ENCODE data around the gene CDCA4. TPM values are rescaled to one million over a fixed set of nuclear protein-coding genes. Genes with fewer than 3 reads are reported as not detected.
"Not testable (repeated sequence)": the region's sequence is repeated elsewhere in the genome, so short reads cannot be mapped to it uniquely, and the experiment has no call there.

Gene CDCA4
- total RNA-seq, 1 experiment from 2014 or later = 98.0 TPM

- Histone ChIP-seq H3K4me3 (no peak overlapping the region), H3K27me3 (no peaks in the 10 kb centered on the region), H3K9me3 (replicated peaks) (no peaks in the 10 kb centered on the region), H3K4me1 (peaks cover 3% of the 10 kb centered on the region; the same call in 1 of the 2 replicates), H3K36me3 (no peaks in the 10 kb centered on the region), H3K27ac (no peak overlapping the region)
- DNase-seq = no peak
Observed at GRCh38 chr14:105049753-105050550, 29.1 kb upstream of the CDCA4 start.

GRCh38 chr14:105047283-105048016, 26.6 kb upstream of the CDCA4 start:
- Histone ChIP-seq H3K9me3 (replicated peaks) (no peaks in the 10 kb centered on the region), H3K36me3 (no peaks in the 10 kb centered on the region), H3K27ac (no peak overlapping the region), H3K27me3 (no peaks in the 10 kb centered on the region), H3K4me3 (no peak overlapping the region), H3K4me1 (peaks cover 3% of the 10 kb centered on the region; the same call in 1 of the 2 replicates)
- no peak for DNase-seq

GRCh38 chr14:105046891-105047282, 26.0 kb upstream of the CDCA4 start:
- H3K36me3 ChIP-seq = no peaks in the 10 kb centered on the region
- no peaks in the 10 kb centered on the region for H3K9me3 ChIP-seq (replicated peaks)
- H3K27ac ChIP-seq = no peak overlapping the region
- DNase-seq = no peak
- peaks cover 3% of the 10 kb centered on the region; the same call in 1 of the 2 replicates for H3K4me1 ChIP-seq
- H3K27me3 ChIP-seq = no peaks in the 10 kb centered on the region
- H3K4me3 ChIP-seq = no peak overlapping the region

GRCh38 chr14:105045710-105046326, 24.9 kb upstream of the CDCA4 start:
- Histone ChIP-seq H3K4me1 (peaks cover 3% of the 10 kb centered on the region; the same call in 1 of the 2 replicates), H3K4me3 (no peak overlapping the region), H3K27me3 (no peaks in the 10 kb centered on the region), H3K9me3 (replicated peaks) (no peaks in the 10 kb centered on the region), H3K36me3 (no peaks in the 10 kb centered on the region), H3K27ac (no peak overlapping the region)
- peak; percentile 84 to 92 for DNase-seq

- Histone ChIP-seq H3K4me1 (no peaks in the 10 kb centered on the region), H3K36me3 (no peaks in the 10 kb centered on the region), H3K27ac (no peak overlapping the region), H3K4me3 (no peak overlapping the region), H3K9me3 (replicated peaks) (no peaks in the 10 kb centered on the region), H3K27me3 (no peaks in the 10 kb centered on the region)
- DNase-seq = no peak
Observed at GRCh38 chr14:105043641-105044040, 22.8 kb upstream of the CDCA4 start.

GRCh38 chr14:105042813-105043212, 21.9 kb upstream of the CDCA4 start:
- Histone ChIP-seq H3K4me3 (no peak overlapping the region), H3K27ac (no peak overlapping the region), H3K9me3 (replicated peaks) (no peaks in the 10 kb centered on the region), H3K27me3 (no peaks in the 10 kb centered on the region), H3K36me3 (no peaks in the 10 kb centered on the region), H3K4me1 (no peaks in the 10 kb centered on the region)
- DNase-seq = no peak

- no peaks in the 10 kb centered on the region for H3K36me3 ChIP-seq
- H3K27ac ChIP-seq = no peak overlapping the region
- no peaks in the 10 kb centered on the region for H3K4me1 ChIP-seq
- DNase-seq = no peak
- H3K9me3 ChIP-seq (replicated peaks) = no peaks in the 10 kb centered on the region
- no peaks in the 10 kb centered on the region for H3K27me3 ChIP-seq
- no peak overlapping the region for H3K4me3 ChIP-seq
Observed at GRCh38 chr14:105041841-105042765, 21.2 kb upstream of the CDCA4 start.

GRCh38 chr14:105039458-105040205, 18.7 kb upstream of the CDCA4 start:
- Histone ChIP-seq H3K27me3 (no peaks in the 10 kb centered on the region), H3K9me3 (replicated peaks) (no peaks in the 10 kb centered on the region), H3K27ac (no peak overlapping the region), H3K4me3 (no peak overlapping the region), H3K4me1 (no peaks in the 10 kb centered on the region), H3K36me3 (no peaks in the 10 kb centered on the region)
- no peak for DNase-seq

GRCh38 chr14:105035616-105036015, 14.7 kb upstream of the CDCA4 start:
- H3K36me3 ChIP-seq, H3K27me3 ChIP-seq: not testable (repeated sequence)

GRCh38 chr14:105034315-105035039, 13.6 kb upstream of the CDCA4 start:
- DNase-seq = no peak
- H3K9me3 ChIP-seq (replicated peaks) = no peaks in the 10 kb centered on the region
- no peaks in the 10 kb centered on the region for H3K4me1 ChIP-seq
- no peaks in the 10 kb centered on the region for H3K27me3 ChIP-seq
- no peaks in the 10 kb centered on the region for H3K36me3 ChIP-seq
- H3K27ac ChIP-seq = no peak overlapping the region
- H3K4me3 ChIP-seq = no peak overlapping the region

More at GRCh38 chr14:105035616-105036015, 14.7 kb upstream of the CDCA4 start:
- H3K27ac ChIP-seq; H3K4me3 ChIP-seq; H3K9me3 ChIP-seq (replicated peaks); H3K4me1 ChIP-seq; DNase-seq: not testable (repeated sequence)

- H3K9me3 ChIP-seq (replicated peaks); DNase-seq; H3K27me3 ChIP-seq; H3K27ac ChIP-seq; H3K4me3 ChIP-seq; H3K4me1 ChIP-seq; H3K36me3 ChIP-seq: not testable (repeated sequence)
Observed at GRCh38 chr14:105033412-105033900, 12.6 kb upstream of the CDCA4 start.

GRCh38 chr14:105032451-105032901, 11.6 kb upstream of the CDCA4 start:
- not testable (repeated sequence) for H3K36me3 ChIP-seq; H3K27me3 ChIP-seq; DNase-seq; H3K4me3 ChIP-seq; H3K9me3 ChIP-seq (replicated peaks); H3K27ac ChIP-seq; H3K4me1 ChIP-seq

- H3K4me1 ChIP-seq = no peaks in the 10 kb centered on the region
- no peak overlapping the region for H3K27ac ChIP-seq
- DNase-seq = no peak
- H3K27me3 ChIP-seq = no peaks in the 10 kb centered on the region
- H3K9me3 ChIP-seq (replicated peaks) = no peaks in the 10 kb centered on the region
- H3K36me3 ChIP-seq = no peaks in the 10 kb centered on the region
- no peak overlapping the region for H3K4me3 ChIP-seq
Observed at GRCh38 chr14:105030836-105031396, 10.0 kb upstream of the CDCA4 start.

Measured in SJCRH30 (cell line).